ENCODE measurements around the gene BIRC7.

Gene BIRC7, protein sequence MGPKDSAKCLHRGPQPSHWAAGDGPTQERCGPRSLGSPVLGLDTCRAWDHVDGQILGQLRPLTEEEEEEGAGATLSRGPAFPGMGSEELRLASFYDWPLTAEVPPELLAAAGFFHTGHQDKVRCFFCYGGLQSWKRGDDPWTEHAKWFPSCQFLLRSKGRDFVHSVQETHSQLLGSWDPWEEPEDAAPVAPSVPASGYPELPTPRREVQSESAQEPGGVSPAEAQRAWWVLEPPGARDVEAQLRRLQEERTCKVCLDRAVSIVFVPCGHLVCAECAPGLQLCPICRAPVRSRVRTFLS

DNA sequence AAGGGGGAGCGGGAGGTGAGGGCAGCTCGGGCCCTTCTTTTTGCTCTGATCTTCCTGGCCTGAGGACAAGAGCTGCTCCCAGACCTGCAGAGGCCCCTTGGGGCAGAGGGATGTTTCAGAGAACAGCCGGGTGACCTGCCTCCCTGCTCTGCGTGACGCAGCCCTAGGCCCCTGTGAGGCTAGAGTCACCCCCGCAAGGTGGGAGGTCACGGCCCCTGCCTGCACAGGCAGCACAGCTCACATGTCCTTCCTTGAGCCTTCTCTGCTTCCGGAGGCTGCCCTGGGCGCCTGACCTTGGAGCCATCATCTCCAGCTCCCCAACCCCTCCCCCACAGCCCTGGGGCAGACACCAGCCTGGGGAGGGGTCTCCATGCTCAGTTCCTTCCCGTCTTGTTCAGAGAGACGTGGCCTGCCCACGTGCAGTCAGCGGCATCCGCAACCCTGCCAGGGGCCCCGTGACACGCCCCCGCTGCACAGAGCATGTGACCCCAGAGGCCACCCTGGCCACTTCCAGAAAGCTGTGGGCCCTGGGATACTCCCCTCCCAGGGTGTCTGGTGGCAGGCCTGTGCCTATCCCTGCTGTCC is at the start of gene BIRC7:
TSS of gene BIRC7 (plus strand) at position 507 of the 585 bp plus-strand sequence. CDS start 192 bp downstream, outside the sequence.
- Histone ChIP-seq H3K27me3 (replicated peaks; ENCODE audit: control insufficient read depth, insufficient read depth, low read length) (peaks cover 7% of the 10 kb centered on the region), H3K4me1 (ENCODE audit: control insufficient read depth, insufficient read depth, low read length) (peaks cover 40% of the 10 kb centered on the region), H3K9ac (ENCODE audit: low read length) (no peak within 1 kb of the TSS), H3K4me3 (ENCODE audit: low read length) (no peak within 1 kb of the TSS), H3K36me3 (ENCODE audit: control insufficient read depth, insufficient read depth, low read length, severe bottlenecking) (no peaks in the 10 kb centered on the region), H3K9me3 (ENCODE audit: control insufficient read depth, low read length) (no peaks in the 10 kb centered on the region)
- DNase-seq (ENCODE audit: low read depth): no peak

DNA sequence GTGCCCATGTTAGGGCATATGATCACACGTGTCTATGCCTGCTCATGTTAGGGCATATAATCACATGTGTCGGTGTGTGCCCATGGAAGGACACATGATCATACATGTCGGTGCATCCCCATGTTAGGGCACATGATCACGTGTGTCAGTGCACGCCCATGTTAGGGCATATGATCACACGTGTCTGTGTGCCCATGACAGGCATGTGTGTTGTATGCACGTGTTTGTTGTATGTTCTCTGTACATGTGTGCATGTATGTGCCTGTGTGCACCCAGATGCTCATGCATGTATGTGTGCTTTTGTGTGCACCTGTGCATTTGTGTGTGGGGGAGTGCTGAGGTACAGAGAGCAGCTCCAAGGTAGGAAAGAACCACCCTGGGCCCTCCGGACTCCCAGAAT is 49.6 kb upstream of the BIRC7 start:
- Histone ChIP-seq H3K4me1 (ENCODE audit: control insufficient read depth, insufficient read depth, low read length) (no peaks in the 10 kb centered on the region), H3K9me3 (ENCODE audit: control insufficient read depth, low read length) (no peaks in the 10 kb centered on the region), H3K27me3 (replicated peaks; ENCODE audit: control insufficient read depth, insufficient read depth, low read length) (peaks cover 17% of the 10 kb centered on the region), H3K9ac (ENCODE audit: low read length) (no peak overlapping the region), H3K4me3 (ENCODE audit: low read length) (no peak overlapping the region), H3K36me3 (ENCODE audit: control insufficient read depth, insufficient read depth, low read length, severe bottlenecking) (no peaks in the 10 kb centered on the region)
- DNase-seq (ENCODE audit: low read depth): no peak

DNA sequence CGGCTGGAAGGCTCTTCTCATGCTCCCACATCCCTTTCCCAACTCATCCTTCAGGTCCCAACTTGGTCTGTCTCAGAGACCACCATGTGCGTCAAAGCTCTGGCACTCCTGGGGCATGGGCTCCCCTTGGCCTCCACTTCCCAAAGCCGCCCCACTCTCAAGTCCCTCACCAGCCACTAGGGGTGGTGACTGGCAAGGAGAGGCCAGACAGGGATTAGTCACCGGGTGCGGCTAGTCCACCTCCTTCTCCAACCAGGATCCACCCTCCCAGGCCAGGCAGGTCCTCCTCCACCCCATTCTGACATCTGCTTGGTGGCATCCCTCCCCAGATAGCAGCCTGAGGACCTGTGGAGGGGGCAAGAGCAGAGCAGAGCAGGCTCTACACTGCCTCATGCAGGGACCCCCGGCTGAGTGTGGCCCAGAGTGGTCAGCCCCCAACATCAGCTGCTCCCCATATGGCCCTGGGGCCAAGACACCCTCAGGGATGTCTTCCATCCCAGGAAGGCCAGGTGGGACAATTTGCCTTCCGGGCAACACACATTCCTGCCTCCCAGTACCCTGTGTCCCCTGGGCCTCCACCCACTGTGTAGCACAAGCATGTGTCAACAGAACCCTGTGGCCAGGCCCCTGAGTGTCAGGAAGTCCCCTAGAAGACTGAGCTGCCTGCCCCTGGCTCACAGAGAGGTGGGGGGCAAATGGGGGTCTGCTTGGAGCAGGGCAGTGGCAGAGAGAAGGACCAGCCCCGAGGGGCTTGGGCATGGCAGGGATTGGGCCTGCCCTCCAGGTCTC is 49.0 kb upstream of the BIRC7 start:
- H3K4me3 ChIP-seq (ENCODE audit: low read length): no peak overlapping the region
- no peak overlapping the region for H3K9ac ChIP-seq (ENCODE audit: low read length)
- H3K4me1 ChIP-seq (ENCODE audit: control insufficient read depth, insufficient read depth, low read length): no peaks in the 10 kb centered on the region
- H3K27me3 ChIP-seq (replicated peaks; ENCODE audit: control insufficient read depth, insufficient read depth, low read length): peaks cover 17% of the 10 kb centered on the region
- H3K9me3 ChIP-seq (ENCODE audit: control insufficient read depth, low read length): no peaks in the 10 kb centered on the region
- no peaks in the 10 kb centered on the region for H3K36me3 ChIP-seq (ENCODE audit: control insufficient read depth, insufficient read depth, low read length, severe bottlenecking)
- peak; percentile 13 for DNase-seq (ENCODE audit: low read depth)

DNA sequence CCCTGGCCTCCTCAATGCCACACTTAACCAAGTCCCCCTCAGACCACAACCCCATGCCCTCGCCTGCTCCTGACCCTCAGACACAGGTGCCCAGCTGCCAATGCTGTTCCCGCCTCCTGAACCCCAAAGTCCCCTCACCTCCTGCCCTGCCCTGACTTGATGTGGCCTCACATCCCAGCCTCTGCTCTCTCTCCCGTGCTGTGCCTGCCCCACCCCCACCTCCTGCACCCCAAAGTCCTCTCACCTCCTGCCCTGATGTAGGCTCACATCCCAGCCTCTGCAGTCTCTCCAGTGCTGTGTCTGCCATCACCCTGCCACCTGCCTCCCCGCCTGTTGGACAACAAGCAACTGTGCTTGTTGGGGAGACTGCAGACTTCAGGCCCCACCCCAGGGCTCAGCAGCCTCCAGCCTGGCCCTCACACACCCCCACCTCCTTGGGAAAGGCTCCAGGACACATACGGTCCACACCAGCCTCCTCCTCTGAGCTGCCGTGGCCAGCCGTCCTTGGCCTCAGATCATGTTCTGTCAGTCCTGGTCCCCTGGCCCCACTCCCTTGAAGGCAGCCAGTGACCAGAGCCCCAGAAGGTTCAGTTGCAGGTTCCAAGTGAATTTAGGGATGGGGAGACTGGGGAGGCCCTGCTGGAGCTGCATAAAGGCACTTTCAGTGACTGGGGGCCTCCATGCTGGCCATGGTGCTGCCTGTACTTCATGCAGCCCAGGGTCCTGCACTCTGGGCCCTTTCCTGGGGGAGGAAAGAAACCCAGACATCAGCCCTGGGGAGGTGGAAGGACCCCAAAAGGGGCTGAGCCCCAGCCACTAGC is 48.2 kb upstream of the BIRC7 start:
- H3K36me3 ChIP-seq (ENCODE audit: control insufficient read depth, insufficient read depth, low read length, severe bottlenecking): no peaks in the 10 kb centered on the region
- H3K27me3 ChIP-seq (replicated peaks; ENCODE audit: control insufficient read depth, insufficient read depth, low read length): peaks cover 16% of the 10 kb centered on the region
- no peaks in the 10 kb centered on the region for H3K9me3 ChIP-seq (ENCODE audit: control insufficient read depth, low read length)
- DNase-seq (ENCODE audit: low read depth): no peak
- H3K4me3 ChIP-seq (ENCODE audit: low read length): no peak overlapping the region
- no peak overlapping the region for H3K9ac ChIP-seq (ENCODE audit: low read length)
- H3K4me1 ChIP-seq (ENCODE audit: control insufficient read depth, insufficient read depth, low read length): no peaks in the 10 kb centered on the region

DNA sequence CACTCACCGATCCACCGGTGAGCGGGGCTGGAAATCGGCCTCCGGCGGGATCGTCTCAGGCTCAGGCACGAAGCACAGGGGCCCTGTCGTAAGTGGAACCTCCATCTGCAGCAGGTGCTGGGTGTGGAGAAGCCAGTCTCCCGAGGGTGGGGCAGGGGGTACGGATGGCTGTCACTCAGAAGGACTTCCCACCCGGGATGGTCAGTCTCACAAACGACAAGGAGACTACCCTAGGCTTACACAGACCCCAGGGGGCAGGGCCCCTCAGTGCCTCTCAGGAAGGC is 47.6 kb upstream of the BIRC7 start:
- Histone ChIP-seq H3K36me3 (ENCODE audit: control insufficient read depth, insufficient read depth, low read length, severe bottlenecking) (no peaks in the 10 kb centered on the region), H3K9me3 (ENCODE audit: control insufficient read depth, low read length) (no peaks in the 10 kb centered on the region), H3K4me1 (ENCODE audit: control insufficient read depth, insufficient read depth, low read length) (no peaks in the 10 kb centered on the region), H3K27me3 (replicated peaks; ENCODE audit: control insufficient read depth, insufficient read depth, low read length) (peaks cover 13% of the 10 kb centered on the region), H3K9ac (ENCODE audit: low read length) (no peak overlapping the region), H3K4me3 (ENCODE audit: low read length) (no peak overlapping the region)
- no peak for DNase-seq (ENCODE audit: low read depth)

DNA sequence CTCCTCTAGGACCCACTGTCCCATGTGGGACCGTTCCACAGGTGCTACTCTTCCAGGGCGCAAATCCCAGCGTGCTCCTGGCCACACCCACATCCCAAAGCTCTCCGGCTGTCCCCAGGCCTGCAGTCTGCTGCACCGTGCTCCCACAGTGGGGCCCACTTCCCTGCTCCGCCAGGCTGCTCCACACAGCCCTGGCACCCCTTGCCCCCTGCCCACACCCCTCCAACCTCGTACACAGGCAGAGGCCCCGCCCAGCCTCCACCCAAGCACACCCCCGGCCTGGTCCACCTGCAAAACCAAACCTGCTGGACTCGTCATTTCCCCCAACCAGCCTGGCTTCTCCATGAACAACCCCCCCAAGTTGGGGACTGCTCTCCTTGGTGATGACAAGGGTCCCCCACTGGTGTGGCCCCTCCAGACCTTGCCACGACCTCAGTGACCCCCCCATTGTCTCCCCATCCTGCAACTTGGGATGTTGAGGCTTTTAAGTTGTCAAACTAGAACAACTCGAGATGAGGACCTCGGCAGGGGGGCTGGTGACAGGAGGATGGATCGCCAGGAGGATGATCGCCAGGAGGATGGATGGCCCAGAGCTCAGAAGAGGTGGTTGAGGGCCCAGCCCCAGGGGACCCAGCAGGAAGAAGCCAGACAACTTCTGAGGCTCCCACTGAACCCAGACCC is 46.9 kb upstream of the BIRC7 start:
- Histone ChIP-seq H3K36me3 (ENCODE audit: control insufficient read depth, insufficient read depth, low read length, severe bottlenecking) (no peaks in the 10 kb centered on the region), H3K27me3 (replicated peaks; ENCODE audit: control insufficient read depth, insufficient read depth, low read length) (peaks cover 12% of the 10 kb centered on the region)

DNA sequence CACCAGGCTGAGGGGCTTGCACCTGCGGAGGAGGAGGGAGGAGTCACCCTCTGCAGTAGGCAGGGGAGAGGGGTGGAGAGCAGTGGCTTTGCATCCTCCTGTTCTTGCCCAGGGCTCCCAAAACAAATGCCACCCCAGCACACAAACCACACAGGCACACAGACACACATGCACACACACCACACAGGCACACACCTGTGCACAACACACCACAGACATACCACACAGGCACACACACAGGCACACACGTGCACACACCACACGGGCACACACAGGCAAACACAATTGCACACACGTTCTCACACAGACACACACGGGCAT is 46.4 kb upstream of the BIRC7 start:
- Histone ChIP-seq H3K9me3 (ENCODE audit: control insufficient read depth, low read length) (no peaks in the 10 kb centered on the region), H3K36me3 (ENCODE audit: control insufficient read depth, insufficient read depth, low read length, severe bottlenecking) (no peaks in the 10 kb centered on the region), H3K4me3 (ENCODE audit: low read length) (no peak overlapping the region), H3K27me3 (replicated peaks; ENCODE audit: control insufficient read depth, insufficient read depth, low read length) (peaks cover 7% of the 10 kb centered on the region), H3K9ac (ENCODE audit: low read length) (no peak overlapping the region), H3K4me1 (ENCODE audit: control insufficient read depth, insufficient read depth, low read length) (peaks cover 4% of the 10 kb centered on the region)
- DNase-seq (ENCODE audit: low read depth): no peak

More for the DNA sequence above, 46.9 kb upstream of the BIRC7 start:
- DNase-seq (ENCODE audit: low read depth): no peak
- no peaks in the 10 kb centered on the region for H3K4me1 ChIP-seq (ENCODE audit: control insufficient read depth, insufficient read depth, low read length)
- H3K9me3 ChIP-seq (ENCODE audit: control insufficient read depth, low read length): no peaks in the 10 kb centered on the region
- H3K4me3 ChIP-seq (ENCODE audit: low read length): no peak overlapping the region
- no peak overlapping the region for H3K9ac ChIP-seq (ENCODE audit: low read length)

DNA sequence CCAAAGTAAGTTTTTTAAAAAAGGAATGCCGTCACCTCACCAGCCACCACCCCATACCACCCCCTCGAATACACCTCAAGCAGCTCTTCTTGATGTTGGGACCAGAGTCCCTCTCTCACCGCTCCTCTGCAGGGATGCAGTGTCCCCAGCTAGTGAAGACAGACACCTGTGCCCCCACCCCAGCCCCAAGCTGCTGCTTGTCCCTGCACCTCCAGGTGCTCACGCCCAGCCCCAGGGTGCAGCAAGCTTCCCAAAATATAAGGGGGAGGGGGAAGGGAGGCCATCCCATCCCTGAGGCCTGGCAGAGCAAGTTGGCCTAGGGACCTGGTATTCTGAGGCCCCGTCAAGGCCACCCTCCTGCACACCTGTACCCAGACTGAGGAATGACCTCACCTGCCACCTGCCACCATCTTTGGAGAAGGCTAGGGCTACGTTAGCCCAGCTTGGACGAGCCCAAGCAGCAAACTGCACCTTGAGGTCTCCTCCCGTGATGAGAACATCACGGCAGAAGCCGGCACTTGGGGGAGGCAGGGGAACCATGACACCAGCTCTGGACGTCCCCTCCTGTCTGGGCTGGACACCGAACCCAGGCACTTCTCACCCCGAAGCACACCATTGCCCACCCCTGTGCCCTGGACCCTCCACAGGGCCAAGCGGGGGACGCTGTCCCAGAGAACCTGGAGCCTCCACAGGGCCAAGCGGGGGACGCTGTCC is 45.7 kb upstream of the BIRC7 start:
- Histone ChIP-seq H3K27me3 (replicated peaks; ENCODE audit: control insufficient read depth, insufficient read depth, low read length) (peaks cover 7% of the 10 kb centered on the region), H3K9me3 (ENCODE audit: control insufficient read depth, low read length) (no peaks in the 10 kb centered on the region), H3K9ac (ENCODE audit: low read length) (no peak overlapping the region), H3K4me1 (ENCODE audit: control insufficient read depth, insufficient read depth, low read length) (peaks cover 4% of the 10 kb centered on the region), H3K36me3 (ENCODE audit: control insufficient read depth, insufficient read depth, low read length, severe bottlenecking) (peaks cover 4% of the 10 kb centered on the region), H3K4me3 (ENCODE audit: low read length) (no peak overlapping the region)
- no peak for DNase-seq (ENCODE audit: low read depth)

DNA sequence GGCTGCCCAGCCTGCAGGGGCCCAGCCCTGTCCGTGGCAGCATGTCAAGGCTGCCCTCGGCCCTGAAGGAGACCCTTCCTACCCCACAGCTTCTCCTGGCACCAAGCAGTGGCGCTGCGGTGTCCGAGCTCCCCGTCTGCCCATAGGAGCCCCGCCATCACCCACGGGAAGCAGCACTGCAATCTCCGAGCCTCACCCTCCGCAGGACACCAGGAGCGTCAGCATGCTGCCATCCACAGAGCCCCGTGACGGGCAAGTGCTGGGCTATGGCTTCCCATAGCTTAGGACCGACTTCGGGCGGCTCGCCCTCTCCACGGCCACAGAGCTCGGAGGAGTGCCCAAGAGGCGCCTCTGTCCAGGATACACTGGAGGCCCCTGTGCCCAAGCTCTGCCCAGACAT is 44.9 kb upstream of the BIRC7 start:
- Histone ChIP-seq H3K27me3 (replicated peaks; ENCODE audit: control insufficient read depth, insufficient read depth, low read length) (peaks cover 7% of the 10 kb centered on the region), H3K9ac (ENCODE audit: low read length) (no peak overlapping the region), H3K4me1 (ENCODE audit: control insufficient read depth, insufficient read depth, low read length) (peaks cover 4% of the 10 kb centered on the region), H3K36me3 (ENCODE audit: control insufficient read depth, insufficient read depth, low read length, severe bottlenecking) (peaks cover 12% of the 10 kb centered on the region), H3K4me3 (ENCODE audit: low read length) (no peak overlapping the region), H3K9me3 (ENCODE audit: control insufficient read depth, low read length) (no peaks in the 10 kb centered on the region)
- DNase-seq (ENCODE audit: low read depth): no peak

DNA sequence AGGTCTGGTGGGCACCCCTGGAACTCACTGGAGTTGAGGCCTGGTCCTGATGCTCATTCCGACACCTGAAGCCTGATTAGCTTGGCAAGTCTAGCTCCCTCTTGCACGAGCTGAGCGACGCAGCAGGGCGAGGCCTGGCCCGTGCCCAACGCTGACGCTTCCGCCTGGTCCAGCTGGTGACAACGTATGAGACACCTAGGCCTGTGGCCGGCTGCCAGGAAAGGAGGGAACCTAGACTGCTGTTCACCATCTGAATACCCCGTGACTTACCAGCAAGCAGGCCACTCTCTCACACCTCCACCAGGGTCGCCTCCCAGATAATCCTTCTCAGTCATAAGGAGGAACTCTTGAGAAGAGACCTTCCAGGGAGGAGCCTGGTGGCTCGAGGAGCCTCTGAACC is 44.3 kb upstream of the BIRC7 start:
- peaks cover 15% of the 10 kb centered on the region for H3K36me3 ChIP-seq (ENCODE audit: control insufficient read depth, insufficient read depth, low read length, severe bottlenecking)
- H3K4me1 ChIP-seq (ENCODE audit: control insufficient read depth, insufficient read depth, low read length): peaks cover 4% of the 10 kb centered on the region
- peaks cover 7% of the 10 kb centered on the region for H3K27me3 ChIP-seq (replicated peaks; ENCODE audit: control insufficient read depth, insufficient read depth, low read length)
- H3K9ac ChIP-seq (ENCODE audit: low read length): no peak overlapping the region
- H3K9me3 ChIP-seq (ENCODE audit: control insufficient read depth, low read length): no peaks in the 10 kb centered on the region
- no peak for DNase-seq (ENCODE audit: low read depth)
- no peak overlapping the region for H3K4me3 ChIP-seq (ENCODE audit: low read length)

All from adipocyte (in vitro differentiated cells).